T-helper 1 cell treated with Interleukin-12 subunit alpha and Interleukin-12 subunit beta and Interleukin-4 antibody, amounts not matched to agents 30 μg/mL and 1 μg/mL, for 36 hours (primary cell): Measurements from ENCODE around the gene ACY1.

ENCODE experiments used
- H3K27ac Mint-ChIP-seq: one replicate; pipeline ENCODE4 v1.8.0; 2021; ENCODE audit warnings: mild to moderate bottlenecking, mixed read lengths
- H3K27me3 Mint-ChIP-seq: one replicate; pipeline ENCODE4 v1.8.0; 2021; ENCODE audit warnings: low read depth, mixed read lengths
- H3K36me3 Mint-ChIP-seq: one replicate; pipeline ENCODE4 v1.8.0; 2021; ENCODE audit warnings: low read depth, mixed read lengths
- H3K4me1 Mint-ChIP-seq: one replicate; pipeline ENCODE4 v1.8.0; 2021; ENCODE audit warnings: low read depth, mixed read lengths
- H3K4me3 Mint-ChIP-seq: one replicate; pipeline ENCODE4 v1.8.0; 2021; ENCODE audit warnings: mild to moderate bottlenecking, moderate library complexity, mixed read lengths
- H3K9me3 Mint-ChIP-seq: one replicate; pipeline ENCODE4 v1.8.0; 2021; ENCODE audit warnings: mixed read lengths

The ACY1 gene

DNA sequence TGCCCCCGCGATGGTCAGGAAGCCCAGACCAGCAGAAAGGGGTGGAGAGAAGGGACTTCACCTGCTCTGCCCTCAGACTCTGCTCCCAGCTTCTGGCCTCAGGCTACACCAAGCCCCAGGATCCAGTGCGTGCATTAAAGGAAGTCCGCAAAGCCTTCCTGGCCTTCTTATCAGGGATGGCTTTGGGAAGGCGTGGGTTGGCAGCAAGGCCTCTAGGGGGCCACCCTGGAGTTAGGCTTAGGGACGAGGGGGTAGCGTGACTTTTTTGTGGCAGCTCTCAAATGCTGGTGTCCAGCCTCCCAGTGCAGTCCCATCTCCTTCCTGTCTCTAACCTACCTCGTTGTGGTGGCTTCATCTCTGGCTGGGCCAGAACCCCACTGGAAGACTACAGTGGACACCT, 31.3 kb downstream of the ACY1 start:
- Mint-ChIP-seq H3K4me3 (no peak overlapping the region), H3K36me3 (no peaks in the 10 kb centered on the region), H3K9me3 (no peaks in the 10 kb centered on the region), H3K4me1 (no peaks in the 10 kb centered on the region), H3K27ac (no peak overlapping the region), H3K27me3 (no peaks in the 10 kb centered on the region)

DNA sequence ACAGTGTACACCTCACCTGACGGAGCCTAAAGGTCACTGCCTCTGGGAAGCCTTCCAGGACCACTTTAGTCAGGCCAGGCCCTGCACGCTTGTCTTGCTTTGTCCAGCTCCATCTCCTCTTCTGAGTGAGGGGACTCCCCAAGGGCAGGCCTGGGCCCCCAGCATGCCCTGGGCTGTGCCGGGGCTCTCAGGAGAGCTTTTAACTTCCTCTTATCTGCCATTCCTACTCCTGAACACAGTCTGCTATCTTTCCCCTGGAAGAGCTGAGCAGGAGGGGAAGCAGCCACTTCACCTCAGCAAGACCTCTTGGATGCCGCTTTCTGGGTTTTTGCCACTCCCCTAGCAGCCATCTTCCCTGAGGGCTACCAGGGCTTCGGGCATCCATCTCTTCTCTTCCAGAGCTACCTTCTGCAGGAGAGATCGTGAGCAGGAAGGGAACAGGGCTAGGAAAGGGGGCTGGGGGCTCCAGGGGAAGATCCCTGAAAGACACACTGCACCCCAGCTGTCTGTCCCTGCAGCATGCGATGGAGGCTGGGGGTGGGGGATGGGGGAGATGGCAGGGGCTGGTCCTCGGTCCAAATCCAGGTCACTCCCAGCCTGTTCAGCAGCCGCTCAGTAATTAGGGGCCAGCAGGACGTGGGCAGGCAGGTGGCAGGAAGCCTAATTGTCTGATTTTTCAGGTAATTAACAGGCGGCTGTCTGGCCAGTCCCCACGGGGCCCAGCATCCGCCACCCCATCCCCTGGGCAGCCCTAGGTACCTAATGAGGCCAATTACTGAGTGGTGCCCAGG, 32.3 kb downstream of the ACY1 start:
- Mint-ChIP-seq H3K36me3 (no peaks in the 10 kb centered on the region), H3K4me3 (no peak overlapping the region), H3K4me1 (no peaks in the 10 kb centered on the region), H3K27ac (no peak overlapping the region), H3K9me3 (no peaks in the 10 kb centered on the region), H3K27me3 (no peaks in the 10 kb centered on the region)

DNA sequence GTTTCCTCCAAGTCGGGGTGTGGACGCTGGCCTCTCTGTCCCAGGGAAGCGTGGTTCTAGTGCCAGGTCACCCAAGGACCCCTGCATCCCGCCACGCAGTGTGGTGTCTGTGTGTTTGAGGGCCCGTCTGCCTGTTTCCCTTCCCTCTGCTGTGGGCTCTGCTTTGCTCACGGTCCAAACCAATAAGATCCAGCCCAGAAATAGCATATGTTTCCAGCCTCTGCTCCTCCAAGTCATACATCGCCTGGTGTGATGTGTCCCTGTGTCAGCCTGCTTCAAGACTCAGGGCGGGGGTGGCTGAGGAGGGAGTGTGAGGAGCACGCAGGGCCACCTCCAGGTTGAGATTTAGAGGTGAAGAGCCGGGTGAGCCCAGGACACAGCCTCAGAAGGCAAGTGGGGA, 34.3 kb downstream of the ACY1 start:
- Mint-ChIP-seq H3K27me3 (no peaks in the 10 kb centered on the region), H3K4me3 (no peak overlapping the region), H3K9me3 (no peaks in the 10 kb centered on the region), H3K4me1 (no peaks in the 10 kb centered on the region), H3K36me3 (no peaks in the 10 kb centered on the region), H3K27ac (no peak overlapping the region)

DNA sequence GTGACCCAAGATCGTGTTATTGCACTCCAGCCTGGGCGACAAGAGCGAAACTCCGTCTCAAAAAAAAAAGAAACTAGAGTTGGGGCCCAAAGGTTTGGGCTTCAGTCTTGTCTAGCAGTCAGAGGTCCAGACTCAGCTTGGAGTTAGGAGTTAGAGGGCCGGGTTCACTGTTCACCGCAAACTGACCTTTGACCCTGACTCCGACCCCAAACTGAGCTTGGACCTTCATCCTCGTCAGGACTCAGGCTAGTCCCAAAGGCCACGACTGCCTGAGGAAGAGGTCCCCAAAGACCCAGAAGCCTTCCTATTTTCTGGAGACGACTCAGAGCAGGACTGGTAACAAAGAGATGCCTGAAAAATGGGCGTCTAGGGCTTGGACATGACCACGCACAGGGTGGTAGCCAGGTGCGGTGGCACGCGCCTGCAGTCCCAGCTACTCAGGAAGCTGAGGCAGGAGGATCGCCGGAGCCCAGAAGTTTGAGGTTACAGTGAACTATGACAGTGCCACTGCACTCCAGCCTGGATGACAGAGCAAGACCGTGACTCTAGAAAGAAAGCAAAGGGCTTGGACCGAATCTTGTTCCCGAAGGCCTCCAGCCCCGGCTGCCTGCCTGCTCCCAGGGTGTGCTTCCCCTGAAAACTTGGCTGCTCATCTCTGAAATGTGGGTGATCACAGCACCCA, 35.1 kb downstream of the ACY1 start:
- Mint-ChIP-seq H3K27me3 (no peaks in the 10 kb centered on the region), H3K9me3 (no peaks in the 10 kb centered on the region), H3K27ac (no peak overlapping the region), H3K4me1 (no peaks in the 10 kb centered on the region), H3K4me3 (no peak overlapping the region), H3K36me3 (no peaks in the 10 kb centered on the region)

DNA sequence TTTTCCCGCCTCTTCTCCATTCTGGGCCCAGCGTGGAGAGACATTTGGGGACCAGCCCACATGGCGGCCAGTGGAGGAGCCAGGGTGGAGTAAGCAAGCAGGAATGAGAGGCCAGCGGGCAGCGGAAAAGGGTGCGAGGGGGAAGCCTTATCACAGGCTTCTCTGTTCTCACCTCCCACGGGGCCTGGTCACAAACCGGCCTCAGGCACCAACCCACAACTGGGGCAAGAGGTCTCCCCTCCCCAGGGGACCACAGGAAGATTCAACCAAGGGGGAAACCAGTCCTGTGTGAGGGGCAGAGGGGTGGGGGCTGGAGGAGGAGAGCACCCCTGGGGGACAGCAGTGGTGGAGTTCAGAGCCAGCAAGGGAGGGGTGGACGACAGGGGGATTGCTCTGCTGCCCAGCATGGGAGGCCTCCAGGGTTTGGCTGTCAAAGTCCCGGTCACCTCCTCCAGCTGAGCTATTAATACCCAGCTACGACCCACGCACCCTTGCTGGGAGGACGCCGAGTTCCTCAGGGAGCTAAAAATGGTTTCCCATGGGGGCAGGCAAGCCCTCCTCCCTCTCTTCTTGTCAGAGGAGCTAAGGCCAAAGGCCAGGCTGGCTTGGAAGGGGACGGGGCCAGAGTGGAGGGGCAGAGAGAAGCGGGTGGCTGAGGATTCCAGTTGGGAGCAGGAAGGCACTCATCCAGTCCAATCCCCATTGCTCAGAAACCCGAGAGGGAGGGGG, 36.2 kb downstream of the ACY1 start:
- Mint-ChIP-seq H3K4me1 (peaks cover 2% of the 10 kb centered on the region), H3K9me3 (no peaks in the 10 kb centered on the region)

DNA sequence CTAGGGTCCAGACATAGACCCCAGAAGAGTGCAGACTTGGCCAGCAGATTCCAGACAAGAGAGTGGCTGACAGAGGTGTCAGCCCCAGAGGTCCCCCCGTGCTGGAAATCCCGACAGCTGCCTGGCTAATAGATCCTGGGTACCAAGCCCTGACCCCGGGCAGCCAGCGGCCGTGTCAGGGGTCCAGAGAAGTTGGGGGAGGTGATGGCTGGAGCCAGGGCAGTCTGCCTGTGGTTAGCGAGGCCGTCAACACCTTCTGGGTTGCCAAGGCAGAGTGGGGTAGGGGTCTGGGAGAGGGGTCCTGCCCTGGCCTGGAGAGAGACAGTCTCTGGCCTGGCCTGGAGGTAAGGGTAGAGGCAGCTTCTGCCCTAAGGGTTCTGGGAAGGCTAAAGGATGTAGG, 37.5 kb downstream of the ACY1 start:
- Mint-ChIP-seq H3K27ac (no peak overlapping the region), H3K36me3 (no peaks in the 10 kb centered on the region), H3K4me3 (no peak overlapping the region), H3K27me3 (no peaks in the 10 kb centered on the region), H3K4me1 (peaks cover 2% of the 10 kb centered on the region), H3K9me3 (no peaks in the 10 kb centered on the region)

More for the DNA sequence above, 36.2 kb downstream of the ACY1 start:
- H3K27me3 Mint-ChIP-seq: no peaks in the 10 kb centered on the region
- H3K27ac Mint-ChIP-seq: no peak overlapping the region
- no peaks in the 10 kb centered on the region for H3K36me3 Mint-ChIP-seq
- H3K4me3 Mint-ChIP-seq: no peak overlapping the region

DNA sequence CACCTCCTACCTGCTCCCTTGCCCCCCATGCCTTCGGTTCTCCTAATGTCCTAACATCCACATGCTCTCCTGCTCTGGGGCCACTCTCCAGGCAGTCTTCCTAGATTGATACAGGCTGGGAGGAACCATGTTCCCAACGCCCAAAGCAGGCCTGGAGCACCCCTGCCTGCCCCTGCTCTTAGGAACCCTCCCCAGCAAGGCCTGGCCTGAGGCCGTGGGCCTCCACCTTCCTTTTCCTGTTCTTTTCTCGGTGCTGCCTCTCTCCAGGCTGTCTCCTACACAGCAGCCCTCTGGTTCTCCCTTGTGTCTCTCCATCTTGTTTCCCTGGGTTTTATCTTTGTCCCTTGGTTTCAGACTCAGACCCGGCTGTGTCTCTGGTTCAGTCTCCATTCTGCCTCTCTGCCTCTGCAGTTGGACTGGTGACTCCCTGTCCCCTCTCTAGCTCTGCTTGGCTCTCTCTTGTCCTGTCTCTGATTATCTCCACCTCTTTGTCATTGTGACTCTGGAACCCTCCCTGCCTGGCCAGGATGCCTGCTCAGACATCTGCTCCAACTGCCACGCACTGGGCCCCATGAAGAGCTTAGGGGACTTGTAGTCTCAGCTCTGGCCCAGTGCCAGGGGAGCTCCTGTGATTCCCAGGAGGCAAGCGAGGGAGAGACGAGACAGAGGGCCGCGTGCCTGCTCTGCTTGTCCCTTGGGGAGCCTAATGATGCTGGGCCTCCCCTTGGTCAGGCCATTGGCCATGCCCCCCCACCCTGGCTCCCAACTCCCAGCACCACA, 38.3 kb downstream of the ACY1 start:
- Mint-ChIP-seq H3K9me3 (no peaks in the 10 kb centered on the region), H3K4me1 (peaks cover 2% of the 10 kb centered on the region), H3K27me3 (no peaks in the 10 kb centered on the region), H3K4me3 (no peak overlapping the region), H3K36me3 (no peaks in the 10 kb centered on the region), H3K27ac (no peak overlapping the region)

DNA sequence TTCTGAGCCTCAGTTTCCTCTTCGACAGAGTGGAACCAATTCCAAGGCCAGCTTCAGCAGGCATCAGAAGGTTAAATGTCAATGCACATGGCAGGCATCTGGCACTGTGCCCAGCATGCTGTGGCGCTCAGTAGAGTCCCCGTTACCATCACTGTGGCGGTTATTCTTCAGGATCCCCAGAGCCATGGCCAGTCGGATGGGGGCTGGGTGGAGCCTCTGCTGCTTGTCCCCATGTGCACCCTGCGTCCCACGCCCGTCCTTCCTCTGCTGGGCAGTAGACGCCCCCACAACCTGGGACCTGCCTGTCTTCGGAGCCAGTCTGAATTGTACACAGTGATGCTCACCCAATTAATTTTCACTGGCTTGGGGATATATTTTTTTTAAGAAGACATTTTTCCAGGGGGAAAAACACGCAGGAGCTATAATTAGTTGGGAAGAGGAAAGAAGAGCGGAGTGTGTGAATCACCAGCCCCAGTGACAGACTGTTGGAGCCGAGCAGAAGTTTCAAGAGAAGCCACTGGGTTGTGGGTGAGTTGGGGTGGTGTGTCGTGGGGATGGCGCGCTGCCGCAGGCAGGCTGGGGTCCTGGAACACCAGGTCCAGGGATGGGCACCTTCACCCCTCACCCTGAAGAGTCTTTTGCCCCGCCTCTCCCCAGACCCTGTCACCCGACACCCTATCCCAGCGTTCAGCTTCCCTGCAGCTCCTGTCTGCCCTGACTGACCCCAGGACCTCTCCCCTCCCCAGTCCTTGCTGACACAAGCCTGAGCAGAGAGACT, 39.2 kb downstream of the ACY1 start:
- Mint-ChIP-seq H3K36me3 (no peaks in the 10 kb centered on the region), H3K4me1 (peaks cover 2% of the 10 kb centered on the region), H3K27ac (no peak overlapping the region), H3K9me3 (no peaks in the 10 kb centered on the region), H3K4me3 (no peak overlapping the region), H3K27me3 (no peaks in the 10 kb centered on the region)

DNA sequence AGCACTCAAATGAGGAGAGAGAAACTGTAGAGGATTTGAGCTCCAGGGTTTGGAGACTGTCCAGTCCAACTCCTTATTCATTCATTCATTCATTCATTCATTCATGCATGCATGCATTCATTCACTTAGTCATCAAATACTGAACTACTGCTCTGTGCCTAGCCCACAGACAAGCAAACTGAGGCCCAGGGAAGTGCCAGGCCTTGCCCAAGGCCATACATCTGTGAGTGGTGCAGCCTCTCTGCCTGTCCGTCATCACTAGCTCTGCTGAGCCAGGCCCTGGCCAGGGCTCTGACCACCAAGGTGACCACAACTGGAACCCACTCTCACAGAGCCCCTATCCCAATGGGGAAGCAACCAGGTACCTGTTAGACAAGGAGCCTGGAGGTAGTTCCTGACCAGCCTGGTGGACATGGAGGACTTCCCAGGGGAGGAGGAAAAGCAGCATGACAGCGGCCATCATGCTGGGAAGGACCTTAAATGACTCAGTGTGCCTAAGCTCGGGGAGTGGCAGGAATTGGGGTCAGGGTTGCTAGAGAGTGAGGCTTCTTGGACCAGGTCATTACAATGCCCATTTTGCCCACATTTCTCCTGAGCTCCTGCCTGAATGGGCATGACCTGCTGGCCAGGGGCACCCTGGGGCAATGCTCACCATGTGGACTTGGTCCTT, 39.9 kb downstream of the ACY1 start:
- Mint-ChIP-seq H3K27me3 (no peaks in the 10 kb centered on the region), H3K27ac (no peak overlapping the region), H3K9me3 (no peaks in the 10 kb centered on the region), H3K4me1 (peaks cover 2% of the 10 kb centered on the region), H3K36me3 (no peaks in the 10 kb centered on the region), H3K4me3 (no peak overlapping the region)

DNA sequence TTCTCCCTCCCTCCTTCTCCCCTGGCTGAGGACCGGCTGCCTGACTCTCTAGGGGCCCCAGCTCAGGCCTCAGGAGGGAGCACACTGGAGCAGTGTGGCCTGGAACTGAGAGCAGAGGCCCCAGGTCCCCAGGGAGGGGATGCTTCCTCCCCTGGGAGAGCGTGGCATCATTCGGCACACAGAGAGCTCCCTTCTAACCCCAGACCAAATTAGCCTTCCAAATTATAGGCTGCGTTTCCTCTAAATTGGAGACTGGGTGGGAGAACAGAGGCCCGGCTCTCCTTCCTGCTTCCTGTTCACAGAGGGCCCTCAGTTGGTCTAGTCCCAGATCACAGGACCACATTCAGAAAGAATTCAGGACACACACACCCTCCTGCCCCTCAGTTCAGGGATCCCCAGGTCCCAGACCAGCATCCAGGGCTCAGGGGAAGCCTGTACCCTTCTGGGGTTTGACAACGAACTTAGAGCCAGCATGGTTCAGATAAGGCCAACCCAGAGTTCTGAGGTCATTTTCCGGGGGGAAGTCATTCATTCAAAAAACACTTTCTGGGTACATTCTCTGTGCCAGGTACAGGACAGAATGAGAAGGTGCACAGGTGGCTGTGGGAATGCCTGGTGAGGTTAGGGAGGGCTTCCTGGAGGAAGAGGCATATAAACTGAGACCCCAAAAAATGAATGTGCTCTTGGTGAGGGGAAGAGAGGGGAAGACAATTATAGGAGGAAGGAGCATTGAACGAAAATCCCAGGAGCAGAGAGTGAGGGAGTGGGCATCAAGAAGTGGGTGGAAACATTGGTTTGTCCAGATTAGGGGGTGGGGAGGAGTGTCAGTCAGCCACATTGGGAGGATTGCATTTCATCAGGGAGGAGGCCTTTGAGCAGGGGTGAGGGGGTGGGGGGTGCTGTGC, 40.8 kb downstream of the ACY1 start:
- no peak overlapping the region for H3K27ac Mint-ChIP-seq
- H3K27me3 Mint-ChIP-seq: no peaks in the 10 kb centered on the region
- no peak overlapping the region for H3K4me3 Mint-ChIP-seq
- no peaks in the 10 kb centered on the region for H3K9me3 Mint-ChIP-seq
- no peaks in the 10 kb centered on the region for H3K36me3 Mint-ChIP-seq
- peaks cover 2% of the 10 kb centered on the region for H3K4me1 Mint-ChIP-seq

DNA sequence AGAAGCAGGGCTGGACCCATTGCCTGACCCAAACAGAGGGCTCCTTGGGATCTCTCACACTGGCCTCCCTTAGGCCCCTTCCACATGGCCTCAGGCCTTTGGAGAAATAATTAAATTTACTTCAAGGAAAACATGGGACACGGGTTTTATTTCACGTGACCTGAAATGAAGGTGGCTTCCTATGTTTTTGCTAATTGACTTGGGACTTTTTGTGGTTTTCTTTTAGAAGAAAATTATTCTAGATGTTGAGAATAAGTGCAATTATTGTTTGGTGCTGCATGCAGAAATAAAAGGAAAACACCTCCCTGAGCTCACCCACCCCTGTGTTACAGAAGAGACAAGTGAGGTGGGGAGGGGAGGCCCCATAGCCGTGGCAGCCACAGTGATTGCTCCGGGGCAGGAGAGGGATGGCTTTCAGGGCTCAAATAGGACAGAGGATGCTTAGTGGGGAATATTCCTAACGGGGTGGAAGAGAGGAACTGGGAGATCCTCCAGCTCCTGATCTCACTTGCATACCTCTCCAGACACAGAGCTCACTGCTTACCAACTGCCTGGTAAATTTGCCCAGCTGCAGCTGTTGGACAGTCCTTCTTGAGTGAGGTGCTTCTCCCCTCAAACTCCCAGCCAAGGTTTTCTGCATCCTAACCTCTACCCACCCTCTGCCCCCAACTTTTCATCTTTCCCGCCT, 41.6 kb downstream of the ACY1 start:
- no peaks in the 10 kb centered on the region for H3K9me3 Mint-ChIP-seq
- H3K27me3 Mint-ChIP-seq: no peaks in the 10 kb centered on the region
- H3K36me3 Mint-ChIP-seq: no peaks in the 10 kb centered on the region
- peaks cover 2% of the 10 kb centered on the region for H3K4me1 Mint-ChIP-seq
- no peak overlapping the region for H3K4me3 Mint-ChIP-seq
- no peak overlapping the region for H3K27ac Mint-ChIP-seq

DNA sequence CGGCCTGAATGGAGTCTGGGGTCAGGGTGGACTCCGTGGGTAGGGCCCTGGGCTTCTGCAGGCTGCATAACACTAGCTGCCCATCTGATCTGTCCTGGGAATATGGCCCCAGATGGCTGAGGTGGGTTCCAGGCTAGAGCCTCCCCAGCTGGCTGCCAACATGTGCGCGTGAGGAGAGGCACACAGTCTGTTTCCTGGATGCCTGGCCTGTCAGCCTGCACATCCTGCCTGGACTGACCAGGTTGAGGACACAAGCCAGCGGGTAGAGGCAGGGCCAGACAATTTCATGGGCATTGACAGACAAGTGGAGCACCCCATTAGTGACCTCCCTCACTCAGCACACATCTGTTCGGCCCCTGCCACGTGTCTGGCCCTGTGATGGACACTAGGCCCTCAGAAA, 42.1 kb downstream of the ACY1 start:
- Mint-ChIP-seq H3K36me3 (no peaks in the 10 kb centered on the region), H3K9me3 (no peaks in the 10 kb centered on the region), H3K4me1 (peaks cover 2% of the 10 kb centered on the region), H3K27ac (no peak overlapping the region), H3K4me3 (no peak overlapping the region), H3K27me3 (no peaks in the 10 kb centered on the region)
